ENCODE measurements around the gene AUH.

DNA sequence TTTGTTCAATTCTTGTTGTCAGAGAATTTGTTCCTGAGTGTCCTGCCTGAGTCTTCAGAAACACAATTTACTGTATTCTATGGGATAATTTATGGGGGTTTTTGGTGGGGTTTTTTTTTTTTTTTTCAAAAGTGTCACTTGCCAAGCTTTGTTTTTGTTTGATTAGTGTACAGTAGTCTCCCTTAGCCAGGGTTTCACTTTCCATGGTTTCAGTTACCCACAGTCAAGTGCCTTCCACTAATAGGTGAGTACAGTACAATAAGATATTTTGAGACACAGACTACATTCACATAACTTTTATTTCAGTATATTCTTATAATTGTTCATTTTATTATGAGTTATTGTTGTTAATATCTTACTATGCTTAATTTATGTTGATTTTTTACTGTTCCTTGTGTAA lies 25.0 kb upstream of the AUH start:
- TF ChIP-seq FOXP2 (optimal IDR thresholded peaks at IDR 0.05; ENCODE audit: control extremely low read depth, extremely low read length, insufficient read depth) (no peak), EZH2 (IDR thresholded peaks at IDR 0.05) (no peak), POLR2AphosphoS5 (IDR thresholded peaks at IDR 0.05; ENCODE audit: borderline replicate concordance, low read depth, low read length) (no peak)
